ENCODE measurements around the gene XKR7.

Gene XKR7

DNA sequence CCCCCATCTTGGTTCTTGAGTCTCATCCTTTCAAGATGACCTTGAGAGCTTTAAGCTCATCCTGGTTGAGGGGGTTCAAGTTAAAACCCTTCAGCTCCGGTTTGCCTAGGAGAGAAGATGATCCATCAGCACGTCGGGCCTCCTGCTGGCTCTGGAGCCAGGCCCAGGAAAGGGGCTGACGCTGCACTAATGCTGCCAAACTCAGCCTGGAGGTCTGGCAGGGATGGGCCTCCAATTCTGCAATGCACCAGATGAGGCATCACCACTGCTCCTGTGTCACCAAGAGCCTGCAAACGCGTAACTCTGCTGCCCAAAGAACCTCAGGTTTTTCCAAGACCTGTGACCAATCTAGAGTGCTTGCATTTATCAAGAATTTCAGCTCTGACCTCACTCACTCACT lies 22.2 kb upstream of the XKR7 start:
- DNase-seq = no peak

DNA sequence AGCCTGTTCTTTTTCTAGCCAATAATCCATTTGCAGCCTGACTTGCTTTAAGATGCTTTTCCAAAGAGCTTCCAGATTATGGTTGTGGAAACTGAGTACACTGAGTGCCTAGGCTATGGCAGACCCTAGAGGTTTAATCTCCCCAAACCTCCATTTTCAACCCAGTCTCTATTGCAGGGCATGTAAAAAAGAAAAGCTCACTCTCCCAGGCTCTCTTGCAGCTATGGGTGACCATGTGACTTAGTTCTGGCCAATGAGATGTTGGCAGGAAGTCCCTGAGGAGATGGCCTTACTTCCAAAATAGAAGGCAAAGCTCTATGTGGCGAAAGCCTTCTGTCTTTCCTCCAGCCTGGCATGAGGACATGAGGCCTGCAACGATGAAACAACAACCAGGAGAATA lies 19.9 kb upstream of the XKR7 start:
- no peak for DNase-seq

DNA sequence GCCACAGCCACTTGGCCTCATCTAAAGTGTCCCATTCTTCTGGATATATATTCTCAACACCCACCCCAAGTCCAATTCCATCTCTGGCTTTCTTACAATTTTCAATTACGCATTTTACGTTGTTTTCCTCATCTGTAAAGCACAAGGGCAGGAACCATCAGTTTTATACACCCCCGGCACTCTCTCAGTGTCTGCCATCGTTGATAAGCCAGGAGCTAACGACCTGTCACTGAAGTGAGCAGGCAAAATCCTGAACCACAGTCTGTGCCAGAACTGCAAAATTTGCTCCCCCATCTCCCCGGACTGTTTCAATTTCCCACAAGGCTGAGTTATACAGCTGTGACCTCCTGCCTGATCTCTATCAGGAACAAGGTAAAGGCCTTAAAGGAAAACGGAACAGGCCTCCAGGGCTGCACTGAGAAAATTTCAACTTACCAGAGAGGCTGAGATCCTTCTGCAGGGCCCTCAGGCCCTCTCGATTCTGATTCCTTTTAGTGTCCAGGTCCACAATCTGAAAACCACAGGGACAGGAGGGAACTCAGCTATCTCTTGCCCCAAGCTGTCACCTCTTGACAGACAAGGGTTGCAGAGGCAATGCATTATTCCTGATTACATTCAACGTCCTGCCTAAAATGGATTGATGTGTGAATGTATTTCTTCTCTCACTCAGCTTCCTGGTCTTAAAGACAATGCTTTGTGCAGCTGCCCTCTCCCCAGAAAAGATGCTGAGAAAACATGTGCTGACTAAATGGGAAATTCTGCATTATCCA lies 17.9 kb upstream of the XKR7 start:
- DNase-seq = no peak

DNA sequence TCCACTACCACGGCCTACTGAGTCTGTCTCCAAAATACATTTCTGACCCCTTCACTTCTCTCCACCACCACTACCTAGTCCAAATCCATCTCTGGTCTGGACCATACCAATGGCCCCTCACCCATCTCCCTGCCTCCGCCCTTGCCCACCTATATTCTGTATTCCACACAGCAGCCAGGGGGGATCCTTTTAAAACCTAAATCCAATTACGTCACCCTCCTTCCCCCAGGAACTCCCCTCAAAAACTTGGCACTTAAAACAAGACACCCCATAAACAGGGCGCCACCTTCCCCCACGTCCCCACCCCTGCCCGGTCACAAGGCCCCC lies 16.8 kb upstream of the XKR7 start:
- no peak for DNase-seq

DNA sequence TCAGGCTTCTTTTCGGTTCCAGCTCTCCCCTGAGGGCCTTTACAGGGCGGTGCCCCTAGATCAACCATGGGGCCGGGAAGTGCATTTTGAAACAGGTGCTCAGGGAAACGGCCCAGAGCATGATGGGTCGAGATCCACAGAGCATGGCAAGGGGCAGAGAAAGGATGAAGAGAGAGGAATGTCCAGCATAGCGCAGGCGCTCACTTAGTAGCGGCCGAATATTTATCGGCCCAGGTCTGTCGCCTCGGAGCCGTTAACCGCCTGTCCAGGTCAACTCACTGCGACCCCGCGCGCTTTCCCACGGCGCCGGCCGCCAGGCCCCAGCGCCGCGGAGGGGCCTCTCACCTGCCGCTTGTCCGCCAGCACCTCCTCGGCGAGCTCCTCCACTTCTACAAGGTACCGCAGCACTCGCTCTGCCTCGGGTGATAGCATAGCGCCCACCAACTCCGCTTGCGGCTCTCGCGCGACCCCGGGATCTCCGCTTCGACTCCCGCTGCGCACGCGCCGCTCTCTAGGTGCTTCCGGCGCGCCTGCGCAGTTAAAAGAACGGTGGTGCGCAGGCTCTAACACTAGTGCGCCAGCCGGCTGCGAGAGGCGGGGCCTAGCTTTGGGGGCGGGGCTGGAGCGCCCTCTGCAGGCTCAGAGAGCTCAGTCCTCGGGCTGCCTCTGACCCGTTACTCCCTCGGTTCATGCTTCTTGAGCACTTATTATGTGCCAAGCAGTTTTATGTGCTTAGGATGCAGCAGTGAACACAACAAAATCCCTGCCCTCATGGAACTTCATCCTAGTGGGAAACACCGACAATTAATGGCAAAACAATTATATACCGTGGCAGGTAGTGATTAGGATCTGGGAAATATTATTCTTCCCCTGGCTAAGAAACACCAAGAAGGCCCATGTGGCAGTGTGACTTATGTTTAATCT lies 16.2 kb upstream of the XKR7 start, which contains the start of gene PDRG1:
PDRG1 (minus strand) TSS at position 517 of the 924 bp plus-strand sequence; CDS start at position 432, 85 bp downstream.
- DNase-seq = peak; percentile 92

DNA sequence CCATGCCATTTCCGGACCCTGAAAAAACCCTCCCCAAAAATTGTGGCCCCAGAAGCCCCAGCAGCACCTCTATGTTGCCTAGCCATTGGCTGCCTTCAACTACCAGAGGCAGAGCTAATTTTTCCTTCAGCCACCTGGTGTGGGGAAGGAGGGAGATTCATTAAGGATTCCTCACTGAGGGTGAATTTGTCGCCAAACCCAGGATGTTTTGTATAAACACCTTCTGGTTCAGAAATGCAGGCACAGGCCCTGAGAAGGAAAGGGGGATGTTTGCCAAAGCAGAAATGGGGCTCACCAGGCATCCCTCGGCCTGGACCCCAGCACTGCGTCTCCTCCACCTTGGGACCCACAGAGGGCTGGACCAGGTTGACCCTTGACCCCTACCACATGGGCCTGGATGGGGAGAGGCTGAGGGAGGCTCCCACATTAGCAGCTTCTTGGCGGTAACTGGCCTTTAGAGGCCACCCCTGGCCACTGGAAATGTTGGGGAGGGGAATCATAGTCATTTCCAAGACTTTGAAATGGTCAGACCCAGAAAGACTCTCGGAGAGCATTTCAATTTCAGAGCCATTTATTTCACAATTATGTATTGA lies 14.3 kb upstream of the XKR7 start:
- no peak for DNase-seq

DNA sequence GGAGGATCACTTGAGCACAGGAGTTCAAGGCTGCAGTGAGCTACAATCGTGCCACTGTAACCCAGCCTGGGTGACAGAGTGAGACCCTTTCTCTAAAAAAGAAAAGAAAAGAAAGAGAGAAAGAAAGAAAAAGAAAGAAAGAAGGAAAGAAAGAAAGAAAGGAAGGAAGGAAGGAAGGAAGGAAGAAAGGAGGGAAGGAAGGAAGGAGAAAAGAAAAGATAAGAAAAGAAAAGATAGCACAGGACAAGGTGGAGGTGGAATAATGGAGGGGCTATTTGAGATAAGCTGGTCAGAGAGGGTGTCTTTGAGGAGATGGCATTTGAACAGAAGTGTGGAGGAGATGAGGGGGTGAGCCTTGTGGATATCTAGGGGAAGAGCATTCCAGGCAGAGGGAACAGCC lies 13.5 kb upstream of the XKR7 start:
- DNase-seq = no peak

DNA sequence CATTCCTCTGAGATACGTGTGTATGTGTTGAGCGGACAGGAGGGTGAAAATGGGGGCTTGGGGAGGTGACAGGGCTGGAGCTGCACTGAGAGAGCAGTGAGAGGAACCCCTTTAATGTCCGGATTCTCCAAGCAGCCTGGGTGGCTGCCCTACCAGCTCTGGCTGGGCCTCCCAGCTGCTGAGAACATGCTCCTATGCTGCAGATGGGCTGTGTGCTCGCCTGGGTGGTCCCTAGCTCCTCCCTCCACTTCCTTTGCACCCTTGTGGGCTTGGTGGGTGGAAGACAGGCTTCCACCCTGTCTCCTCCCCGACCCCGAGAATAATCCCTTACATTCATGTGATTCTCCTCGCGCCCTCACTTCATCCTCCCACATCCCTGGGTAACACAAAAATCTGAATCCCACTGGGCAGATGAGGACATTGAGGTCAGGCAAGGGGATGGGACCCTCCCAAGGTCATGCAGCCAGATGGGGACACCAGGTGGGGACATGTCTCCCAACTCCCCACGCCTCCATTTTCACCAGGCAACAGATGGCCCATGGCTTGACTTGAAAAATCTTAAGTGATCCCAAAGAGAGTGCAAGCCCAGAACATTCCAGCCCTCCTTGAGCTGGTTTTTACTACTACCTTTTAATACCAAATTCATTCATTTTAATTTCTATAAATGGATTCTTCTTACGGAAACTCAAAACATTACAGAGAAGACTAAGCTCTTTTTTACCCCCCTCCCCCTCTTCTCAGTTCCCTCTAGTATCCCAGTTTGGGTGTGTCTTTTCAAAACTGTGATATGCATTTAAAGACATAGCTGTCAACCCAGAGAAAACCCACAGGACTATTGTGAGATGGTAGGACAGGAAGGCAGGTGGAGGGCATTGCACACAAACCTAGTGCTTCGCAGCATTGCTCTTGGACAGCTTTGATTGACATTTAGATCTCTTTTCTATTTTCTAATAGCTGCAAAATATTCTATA lies 11.1 kb upstream of the XKR7 start:
- no peak for DNase-seq

DNA sequence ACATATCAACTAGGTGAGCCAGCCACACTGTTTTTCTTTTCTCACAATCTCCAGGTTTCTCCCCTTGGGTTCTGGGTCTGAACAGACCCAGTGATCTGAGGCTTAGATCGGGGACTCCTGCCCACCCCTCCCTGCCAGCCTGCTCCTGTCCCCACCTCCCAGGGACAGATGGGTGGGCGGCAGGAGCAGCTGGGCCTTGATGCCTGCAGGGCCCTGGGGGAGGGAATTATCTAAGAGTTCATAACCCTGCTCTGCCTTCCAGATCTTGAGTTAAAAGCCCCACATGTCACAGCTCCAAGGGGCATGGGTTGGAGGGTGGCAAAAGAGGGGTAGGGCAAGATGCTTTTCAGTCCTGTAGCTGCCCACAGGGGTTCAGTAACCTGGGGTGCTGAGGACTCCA lies 5.2 kb upstream of the XKR7 start:
- no peak for DNase-seq

DNA sequence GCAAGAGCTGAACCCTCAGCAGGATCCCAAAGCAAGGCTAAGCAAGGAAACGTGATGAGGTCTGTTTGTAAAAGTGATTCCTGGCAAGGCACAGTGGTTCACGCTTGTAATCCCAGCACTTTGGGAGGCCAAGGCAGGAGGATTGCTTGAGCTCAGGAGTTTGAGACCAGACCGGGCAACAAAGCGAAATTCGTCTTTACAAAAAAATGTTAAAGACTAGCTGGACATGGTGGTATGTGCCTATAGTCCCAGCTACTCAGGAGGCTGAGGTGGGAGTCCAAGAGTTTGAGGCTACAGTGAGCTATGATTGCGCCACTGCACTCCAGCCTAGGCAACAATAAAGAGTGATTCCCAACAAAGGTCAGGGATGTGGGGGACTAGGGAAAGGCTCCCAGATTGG lies 4.1 kb upstream of the XKR7 start:
- DNase-seq = no peak

DNA sequence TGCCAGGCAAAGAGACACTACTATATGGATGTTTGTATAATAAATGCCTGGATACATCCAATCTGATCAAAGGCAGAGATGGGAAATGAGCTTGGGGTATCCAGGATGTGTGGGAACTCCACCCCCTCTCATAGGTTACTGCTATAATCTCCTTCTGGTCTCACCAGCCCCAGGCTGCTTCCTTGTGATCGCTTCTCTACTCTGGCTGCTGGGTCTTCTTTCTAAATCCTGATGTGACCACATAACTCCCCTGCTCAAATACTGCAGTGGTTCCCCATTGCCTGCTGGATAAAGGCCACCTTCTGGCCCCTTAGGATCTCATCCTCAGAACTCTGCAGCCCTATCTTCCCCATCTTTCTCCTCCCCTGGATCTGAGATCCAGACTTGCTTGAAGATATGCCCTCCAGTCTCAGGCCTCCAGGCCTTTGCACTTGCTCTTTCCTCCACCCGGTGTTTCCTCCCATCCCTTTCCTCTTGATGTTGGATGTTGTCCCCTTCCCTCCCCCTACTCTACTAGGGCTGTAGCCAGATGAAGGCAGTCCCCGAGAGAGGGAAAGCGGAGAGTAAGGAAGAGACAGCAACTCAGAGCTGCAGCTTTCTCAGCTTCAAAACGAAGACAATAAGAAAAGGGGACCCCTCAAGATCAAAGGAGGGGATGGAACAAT lies 828 bp upstream of the XKR7 start:
- DNase-seq = no peak

DNA sequence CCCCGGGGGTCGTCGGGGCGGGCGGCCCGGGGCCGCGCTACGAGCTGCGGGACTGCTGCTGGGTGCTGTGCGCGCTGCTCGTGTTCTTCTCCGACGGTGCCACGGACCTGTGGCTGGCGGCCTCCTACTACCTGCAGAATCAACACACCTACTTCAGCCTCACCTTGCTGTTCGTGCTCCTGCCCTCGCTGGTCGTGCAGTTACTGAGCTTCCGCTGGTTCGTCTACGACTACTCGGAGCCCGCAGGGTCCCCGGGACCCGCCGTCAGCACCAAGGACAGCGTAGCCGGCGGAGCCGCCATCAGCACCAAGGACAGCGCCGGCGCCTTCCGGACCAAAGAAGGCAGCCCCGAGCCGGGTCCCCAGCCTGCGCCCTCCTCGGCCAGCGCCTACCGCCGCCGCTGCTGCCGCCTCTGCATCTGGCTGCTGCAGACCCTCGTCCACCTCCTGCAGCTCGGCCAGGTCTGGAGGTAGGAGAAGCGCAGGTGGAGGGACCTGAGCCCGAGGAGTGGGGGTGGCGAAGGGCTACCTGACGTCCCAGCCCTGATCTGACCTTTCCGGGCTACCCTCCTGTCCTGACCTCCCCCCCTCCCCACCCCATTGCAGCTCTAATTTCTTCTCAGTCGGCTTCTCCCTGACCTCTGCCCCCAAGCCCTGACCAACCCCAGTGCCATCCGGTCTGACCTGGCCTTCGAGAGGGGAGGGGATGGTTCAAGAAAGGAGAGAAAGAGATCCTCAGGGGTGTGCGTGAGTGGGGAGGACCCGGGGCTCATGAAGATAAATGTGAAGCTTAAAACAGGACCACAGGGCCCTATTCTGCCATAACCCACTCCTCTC lies 558 bp downstream of the XKR7 start:
- no peak for DNase-seq

DNA sequence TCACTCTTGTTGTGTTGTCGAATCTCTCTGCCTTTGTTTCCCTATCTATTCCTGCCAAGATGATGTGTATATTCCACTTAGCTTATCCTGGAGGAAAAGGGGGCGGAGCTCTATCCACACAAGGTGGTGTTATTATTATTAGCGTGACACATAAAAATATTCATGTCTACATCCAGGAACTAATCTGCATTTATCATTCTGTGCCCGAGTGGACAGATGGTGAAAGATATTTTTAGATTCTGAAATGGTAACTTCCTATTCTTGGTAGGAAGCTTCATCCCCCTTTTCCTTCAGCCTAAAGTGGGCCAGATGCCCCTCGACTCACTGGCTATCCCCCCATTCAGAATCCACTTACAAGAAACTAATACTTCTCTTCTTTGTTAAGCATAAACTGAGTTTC lies 2.0 kb downstream of the XKR7 start:
- DNase-seq = no peak

DNA sequence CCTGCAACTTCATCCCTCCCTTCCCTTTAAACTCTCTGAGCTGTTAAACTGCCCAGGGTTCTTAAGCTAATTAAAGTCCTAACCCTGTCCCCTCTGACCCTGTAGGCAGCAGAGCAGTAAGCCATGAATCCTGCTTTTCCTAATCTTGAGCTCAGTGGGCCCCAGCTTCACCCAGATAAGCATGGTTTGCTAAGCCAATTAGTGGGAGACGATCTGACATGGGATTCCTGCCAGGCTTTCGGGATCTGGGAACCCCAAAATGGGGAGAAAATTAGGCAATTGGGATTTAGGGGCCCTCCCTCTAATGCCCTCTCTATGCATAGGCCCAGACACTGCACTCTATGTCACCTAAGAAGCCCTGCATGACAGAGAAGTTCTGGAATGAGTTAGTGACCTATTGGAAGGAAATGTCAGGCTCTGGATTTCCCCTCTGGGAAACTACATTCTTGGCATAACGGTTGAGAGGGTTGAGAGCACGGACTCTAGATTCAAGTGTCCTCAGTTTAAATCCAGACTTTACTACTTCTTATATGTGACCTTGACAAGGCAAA lies 4.6 kb downstream of the XKR7 start:
- DNase-seq = no peak

DNA sequence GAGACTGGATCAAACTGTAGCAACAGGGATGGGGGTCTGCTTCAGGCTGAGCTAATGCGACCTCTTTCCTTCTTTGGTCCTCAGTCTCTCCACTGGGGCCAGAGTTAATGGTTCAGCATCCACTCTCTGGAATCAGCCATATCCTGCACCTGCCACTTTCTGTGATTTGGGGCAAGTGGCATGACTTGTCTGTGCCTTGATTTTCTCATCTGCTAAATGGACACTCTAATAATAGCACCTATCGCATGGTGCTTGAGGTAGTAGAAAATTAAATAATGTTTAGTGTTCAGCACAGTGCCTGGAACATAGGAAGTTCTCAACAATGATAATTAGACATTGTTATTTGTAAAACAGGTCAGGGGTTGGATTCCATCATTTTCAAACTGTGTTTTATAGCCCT lies 6.3 kb downstream of the XKR7 start:
- no peak for DNase-seq

DNA sequence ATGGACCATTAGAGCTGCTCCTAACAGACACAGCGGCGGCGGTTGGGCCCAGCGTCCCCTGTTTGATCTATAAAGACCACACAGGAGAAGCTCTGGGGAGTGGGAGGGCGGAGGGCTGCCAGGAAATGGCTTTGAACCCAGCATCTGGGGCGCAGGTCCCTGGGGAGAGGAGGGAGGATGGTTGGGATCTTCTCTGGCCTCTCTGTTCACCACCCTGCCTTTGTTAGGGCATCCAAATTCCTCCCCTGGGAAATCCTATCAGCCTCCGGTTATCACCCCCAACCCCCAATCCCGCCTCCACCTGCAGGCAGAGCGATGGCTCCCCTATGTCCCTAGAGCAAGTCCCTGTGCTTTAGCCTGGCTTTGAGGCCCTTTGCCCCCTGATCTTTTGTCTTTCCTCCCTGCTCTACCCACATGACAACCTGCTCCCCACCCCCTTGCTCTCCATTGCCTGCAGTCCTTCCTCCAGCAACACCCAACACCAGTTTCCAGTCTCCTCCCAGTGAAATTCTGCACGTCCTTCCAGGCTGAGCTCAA lies 7.1 kb downstream of the XKR7 start:
- no peak for DNase-seq

DNA sequence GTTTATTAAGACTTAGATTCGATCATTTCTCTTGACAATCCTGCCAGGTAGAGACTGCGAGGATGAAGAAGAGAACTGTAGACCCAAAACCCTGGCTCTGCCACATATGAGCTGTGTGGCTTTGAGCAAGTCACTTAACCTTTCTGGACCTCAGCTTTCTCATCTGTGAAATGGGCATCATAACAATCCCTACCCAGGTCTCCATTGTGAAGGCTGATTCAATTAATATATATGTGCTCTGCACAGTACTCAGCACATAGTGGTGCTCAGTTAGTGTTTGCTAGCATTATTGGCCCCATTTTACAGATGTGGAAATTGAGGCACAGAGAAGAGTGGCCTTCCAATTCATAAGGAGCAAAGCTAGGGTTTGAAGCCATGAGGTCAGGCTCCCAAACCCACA lies 7.9 kb downstream of the XKR7 start:
- DNase-seq = no peak

DNA sequence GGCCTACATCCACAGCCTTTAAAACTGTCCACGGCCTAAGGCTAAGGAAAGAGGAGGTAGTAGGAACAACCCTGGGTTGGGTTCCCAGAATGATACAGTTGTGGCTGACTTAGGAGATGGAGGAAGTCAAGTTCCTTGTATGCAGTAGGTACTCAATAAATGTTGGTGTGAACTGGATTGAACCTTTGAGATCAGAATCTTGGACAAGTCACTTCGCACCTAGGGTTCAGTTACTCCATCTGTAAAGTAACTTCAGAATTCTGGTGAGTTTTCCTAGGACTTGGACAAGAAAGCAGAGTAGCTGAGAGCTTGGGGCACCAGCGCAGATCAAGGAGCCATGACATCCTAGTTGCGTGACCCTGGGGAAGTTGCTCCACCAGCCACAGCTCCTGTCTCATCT lies 9.1 kb downstream of the XKR7 start:
- DNase-seq = no peak

DNA sequence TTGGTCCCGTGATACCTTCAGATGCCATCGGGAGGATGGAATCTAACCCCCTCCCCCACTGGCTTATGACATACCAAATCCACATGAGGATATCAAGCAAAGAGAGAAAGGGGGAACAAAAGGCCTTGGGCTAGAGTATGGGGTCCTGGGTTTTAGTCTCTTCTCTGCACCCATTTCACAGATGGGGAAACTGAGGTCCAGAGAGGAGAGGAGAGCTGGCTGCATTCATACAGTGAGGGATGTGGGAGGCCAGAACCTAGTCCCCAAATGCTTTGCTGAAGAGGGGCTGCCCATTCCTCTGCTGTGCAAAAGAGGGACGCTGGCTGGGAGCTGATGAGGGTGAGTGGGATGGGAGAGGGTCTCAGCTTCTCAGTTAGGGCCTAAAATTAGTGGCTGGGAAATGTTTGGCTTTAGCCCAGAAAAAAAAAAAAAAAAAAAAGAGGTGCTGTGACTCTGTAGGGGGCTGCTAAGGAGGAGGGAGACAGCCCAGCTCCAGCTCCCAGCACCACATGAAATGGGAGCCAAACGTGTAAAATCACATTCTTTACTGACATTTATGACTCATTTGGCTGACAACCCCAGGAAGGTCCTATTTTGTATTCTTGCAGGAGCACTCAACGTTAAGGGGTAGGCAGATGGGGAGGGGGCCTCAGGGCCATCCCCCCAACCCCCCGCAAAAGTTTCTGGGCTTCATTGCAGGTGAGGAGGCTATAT lies 11.9 kb downstream of the XKR7 start:
- DNase-seq = no peak

DNA sequence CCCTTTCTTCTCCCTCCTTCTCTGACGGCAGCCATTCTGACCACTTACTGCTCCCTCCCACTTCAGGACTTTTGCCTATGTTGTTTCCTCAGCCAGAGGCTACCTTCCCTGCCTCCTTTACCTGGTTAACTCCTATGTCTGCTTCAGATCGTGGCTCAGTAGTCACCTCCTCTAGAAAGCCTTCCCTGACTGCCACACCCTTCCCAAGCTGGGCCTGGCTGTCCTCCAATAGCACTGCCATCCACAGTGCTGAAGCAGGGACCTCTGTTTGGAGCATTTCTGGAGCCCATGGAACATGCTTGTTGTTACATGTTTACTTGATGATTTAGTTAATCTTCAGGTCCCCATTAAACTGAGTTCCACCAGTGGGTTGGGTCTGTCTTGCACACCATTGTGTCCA lies 13.8 kb downstream of the XKR7 start:
- DNase-seq = no peak
